ENCODE results near the gene SFPQ. TPM values are rescaled to one million over a fixed set of nuclear protein-coding genes. Genes with fewer than 3 reads are reported as not detected.

SFPQ gene, protein sequence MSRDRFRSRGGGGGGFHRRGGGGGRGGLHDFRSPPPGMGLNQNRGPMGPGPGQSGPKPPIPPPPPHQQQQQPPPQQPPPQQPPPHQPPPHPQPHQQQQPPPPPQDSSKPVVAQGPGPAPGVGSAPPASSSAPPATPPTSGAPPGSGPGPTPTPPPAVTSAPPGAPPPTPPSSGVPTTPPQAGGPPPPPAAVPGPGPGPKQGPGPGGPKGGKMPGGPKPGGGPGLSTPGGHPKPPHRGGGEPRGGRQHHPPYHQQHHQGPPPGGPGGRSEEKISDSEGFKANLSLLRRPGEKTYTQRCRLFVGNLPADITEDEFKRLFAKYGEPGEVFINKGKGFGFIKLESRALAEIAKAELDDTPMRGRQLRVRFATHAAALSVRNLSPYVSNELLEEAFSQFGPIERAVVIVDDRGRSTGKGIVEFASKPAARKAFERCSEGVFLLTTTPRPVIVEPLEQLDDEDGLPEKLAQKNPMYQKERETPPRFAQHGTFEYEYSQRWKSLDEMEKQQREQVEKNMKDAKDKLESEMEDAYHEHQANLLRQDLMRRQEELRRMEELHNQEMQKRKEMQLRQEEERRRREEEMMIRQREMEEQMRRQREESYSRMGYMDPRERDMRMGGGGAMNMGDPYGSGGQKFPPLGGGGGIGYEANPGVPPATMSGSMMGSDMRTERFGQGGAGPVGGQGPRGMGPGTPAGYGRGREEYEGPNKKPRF
- total RNA-seq (2022; extraction: Qiagen RNA extraction; ENCODE audit: low read depth), result 208 to 302 TPM (median 223 TPM) in 5 replicates

DNA sequence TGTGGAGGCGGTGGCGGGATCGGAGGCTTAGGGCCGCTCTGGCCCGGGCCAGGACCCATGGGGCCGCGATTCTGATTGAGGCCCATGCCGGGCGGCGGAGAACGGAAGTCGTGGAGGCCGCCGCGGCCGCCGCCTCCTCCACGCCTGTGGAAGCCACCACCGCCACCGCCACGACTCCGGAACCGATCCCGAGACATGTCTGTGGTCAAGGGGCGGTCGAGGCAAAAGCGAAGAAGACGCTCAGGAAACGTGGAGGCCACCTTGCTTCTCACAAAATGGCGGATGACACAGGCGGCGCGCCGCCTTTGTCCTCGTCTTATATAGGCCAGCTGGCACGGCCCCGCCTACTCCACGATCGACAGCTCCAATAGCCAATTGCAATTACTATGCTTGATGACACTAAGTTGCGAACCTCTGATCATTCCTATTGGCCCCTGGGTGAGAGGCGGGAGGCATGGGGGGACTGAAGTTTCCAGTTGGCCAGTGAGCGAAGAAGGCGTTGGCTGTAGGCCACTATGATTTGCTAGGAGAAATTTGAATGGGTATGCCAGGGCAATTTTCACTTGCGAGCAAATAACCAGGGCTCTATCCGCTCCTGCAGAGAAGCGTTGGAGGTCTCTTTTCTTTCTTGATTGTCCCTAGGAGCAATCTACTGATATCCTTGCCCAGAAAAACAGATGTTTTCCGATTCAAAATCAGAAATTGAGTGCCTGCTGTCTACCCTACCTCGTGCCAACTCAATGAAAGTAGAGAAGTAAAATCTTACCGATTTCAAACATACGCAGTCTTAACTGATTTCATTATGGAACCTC lies at the start of gene SFPQ:
SFPQ (minus strand) TSS at position 293 of the 812 bp plus-strand sequence; CDS start at position 197, 96 bp downstream.

Other genes starting within 250 kb of the SFPQ start
- 16.7 to 20.1 TPM (median 17.3 TPM) in 5 replicates for gene TMEM35B, start 207.8 kb downstream of the SFPQ start, total RNA-seq (2022; extraction: Qiagen RNA extraction; ENCODE audit: low read depth)
- gene ZMYM6, start 161.2 kb downstream of the SFPQ start, total RNA-seq (2022; extraction: Qiagen RNA extraction; ENCODE audit: low read depth), result 4.6 to 6.0 TPM (median 5.3 TPM) in 5 replicates
- 4.1 to 8.7 TPM (median 8.2 TPM) in 5 replicates for gene ZMYM1, start 113.8 kb downstream of the SFPQ start, total RNA-seq (2022; extraction: Qiagen RNA extraction; ENCODE audit: low read depth)
- gene ZMYM4, start 75.6 kb upstream of the SFPQ start, total RNA-seq (2022; extraction: Qiagen RNA extraction; ENCODE audit: low read depth), result 11.8 to 14.4 TPM (median 13.2 TPM) in 5 replicates